NCI-H2081 treated with DMSO at 0.1 percent for 48 hours (cell line): ENCODE data around the gene SORBS1.

Experiments used
- DNase-seq: peaks from one replicate; lab custom pipeline; 2025; lab: John Stamatoyannopoulos, UW

SORBS1 gene

DNA sequence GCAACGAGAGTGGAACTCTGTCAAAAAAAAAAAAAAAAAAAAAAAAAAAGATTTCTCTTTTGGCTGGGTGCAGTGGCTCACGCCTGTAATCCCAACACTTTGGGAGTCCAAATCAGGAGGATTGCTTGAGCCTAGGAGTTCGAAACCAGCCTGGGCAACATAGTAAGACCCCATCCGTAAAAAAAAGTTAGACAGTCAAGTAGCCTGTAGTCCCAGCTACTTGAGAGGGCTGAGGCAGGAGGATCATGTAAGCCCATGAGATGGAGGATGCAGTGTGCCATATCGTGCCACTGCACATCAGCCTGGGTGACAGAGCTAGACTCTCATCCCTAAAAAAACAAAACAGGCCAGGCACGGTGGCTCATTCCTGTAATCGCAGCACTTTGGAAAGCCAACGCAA is 295.6 kb downstream of the SORBS1 start:
- no peak for DNase-seq

DNA sequence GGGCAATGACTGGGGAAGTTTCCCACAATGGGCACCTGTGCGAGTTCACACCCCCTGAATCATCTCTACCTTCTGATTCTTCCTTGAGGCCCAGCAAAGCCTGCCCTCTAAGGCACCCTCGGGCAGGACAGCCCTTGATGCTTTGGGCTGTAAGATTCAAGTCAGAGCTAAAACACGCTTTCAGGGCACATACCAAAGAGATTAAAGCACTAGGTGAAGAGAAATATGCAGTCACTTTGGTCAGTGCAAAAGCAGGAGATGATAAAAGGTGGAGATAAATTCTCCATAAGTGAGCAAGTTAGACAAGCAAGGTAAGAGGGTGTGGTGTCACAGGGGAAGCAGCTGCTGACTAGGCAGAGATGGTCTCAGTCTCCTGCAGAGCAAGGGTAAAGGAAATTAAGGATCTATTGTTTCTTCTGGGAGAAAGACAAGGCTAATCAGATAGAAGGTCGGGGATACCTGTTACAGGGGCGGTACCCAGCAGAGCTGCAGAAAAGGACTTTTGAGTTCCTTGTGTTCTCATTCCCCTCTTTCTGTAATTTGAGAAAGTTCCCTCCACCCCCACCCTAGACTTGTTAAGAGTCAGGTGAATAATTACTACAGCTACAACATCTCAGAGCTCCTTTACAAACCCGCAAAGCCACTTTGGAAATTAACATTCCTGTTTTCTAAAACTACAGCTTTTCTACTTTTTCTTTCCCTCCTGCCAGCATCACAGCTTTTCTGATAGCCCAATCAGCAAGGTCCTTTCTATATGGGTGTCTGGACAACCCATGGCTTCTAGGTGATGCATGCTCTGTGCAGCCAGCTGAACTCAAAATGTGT is 296.7 kb downstream of the SORBS1 start:
- DNase-seq = no peak

DNA sequence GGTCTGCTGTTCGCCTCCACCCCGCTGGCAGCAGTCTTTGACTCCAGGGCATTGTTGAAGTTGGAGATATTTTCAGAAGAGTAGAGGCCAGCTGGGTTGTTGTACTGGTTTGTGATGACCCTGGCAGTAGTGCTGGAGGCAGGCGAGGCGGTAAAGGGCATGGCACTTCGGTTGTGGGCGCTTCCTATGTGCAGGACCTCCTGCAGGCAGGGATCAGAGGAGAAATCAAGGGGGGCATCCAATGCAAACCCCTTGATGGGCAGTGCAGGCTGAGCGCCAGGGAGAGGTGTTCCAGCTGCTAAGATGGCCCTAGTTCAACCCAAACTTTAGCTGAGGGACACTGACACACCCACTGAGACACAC is 297.3 kb downstream of the SORBS1 start:
- no peak for DNase-seq

DNA sequence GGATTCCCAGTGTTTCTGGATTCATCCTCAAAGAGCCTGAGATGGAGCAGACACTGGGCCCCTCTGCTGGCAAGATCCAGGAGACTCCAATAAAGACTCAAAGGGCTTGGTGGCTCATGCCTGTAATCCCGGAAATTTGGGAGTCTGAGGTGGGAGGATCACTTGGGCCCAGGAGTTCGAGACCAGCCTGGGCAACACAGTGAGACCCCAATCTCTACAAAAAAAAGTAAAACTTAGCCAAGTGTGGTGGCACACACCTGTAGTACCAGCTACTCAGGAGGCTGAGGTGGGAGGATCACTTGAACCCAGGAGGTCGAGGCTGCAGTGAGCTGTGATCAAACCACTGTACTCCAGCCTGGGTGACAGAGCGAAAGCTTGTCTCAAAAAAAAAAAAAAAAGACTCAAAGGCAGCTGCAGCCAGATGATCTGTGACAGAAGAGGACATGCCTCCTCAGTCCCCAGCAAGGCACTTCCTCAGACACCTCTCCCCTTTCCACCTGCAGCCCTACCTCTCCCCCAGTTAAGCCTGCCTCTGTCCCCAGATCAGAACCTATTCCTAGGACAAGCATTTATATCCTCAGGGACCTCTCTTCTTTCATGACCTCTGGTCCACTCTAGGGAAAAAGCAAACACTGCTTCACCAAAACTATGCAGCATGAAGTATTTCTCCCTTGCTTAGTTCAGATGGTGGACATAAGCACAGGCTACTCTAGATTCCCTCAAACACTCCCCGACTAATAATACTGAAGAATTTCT is 298.2 kb downstream of the SORBS1 start:
- no peak for DNase-seq

DNA sequence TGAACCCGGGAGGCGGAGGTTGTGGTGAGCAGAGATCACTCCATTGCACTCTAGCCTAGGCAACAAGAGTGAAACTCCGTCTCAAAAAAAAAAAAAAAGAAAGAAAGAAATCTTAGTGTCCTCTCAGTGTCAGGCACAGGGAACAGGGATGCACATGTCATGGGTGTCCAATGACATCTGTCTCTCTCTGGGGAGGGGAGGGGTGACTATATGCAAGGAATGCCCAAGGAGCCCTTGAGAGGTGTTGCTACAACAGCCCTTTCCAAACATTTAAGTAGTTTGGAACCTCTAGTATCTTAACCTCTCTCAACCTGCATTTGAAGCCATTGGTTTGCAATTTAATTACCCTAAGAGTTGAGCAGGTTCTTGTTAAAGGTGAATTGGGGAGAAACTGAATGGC is 299.2 kb downstream of the SORBS1 start:
- DNase-seq = no peak
